Measurements from ENCODE around the gene ISCA1.

ISCA1 gene

GRCh38 chr9:86257391-86257790, 24.9 kb downstream of the ISCA1 start:
- TF ChIP-seq, protein P1, sequence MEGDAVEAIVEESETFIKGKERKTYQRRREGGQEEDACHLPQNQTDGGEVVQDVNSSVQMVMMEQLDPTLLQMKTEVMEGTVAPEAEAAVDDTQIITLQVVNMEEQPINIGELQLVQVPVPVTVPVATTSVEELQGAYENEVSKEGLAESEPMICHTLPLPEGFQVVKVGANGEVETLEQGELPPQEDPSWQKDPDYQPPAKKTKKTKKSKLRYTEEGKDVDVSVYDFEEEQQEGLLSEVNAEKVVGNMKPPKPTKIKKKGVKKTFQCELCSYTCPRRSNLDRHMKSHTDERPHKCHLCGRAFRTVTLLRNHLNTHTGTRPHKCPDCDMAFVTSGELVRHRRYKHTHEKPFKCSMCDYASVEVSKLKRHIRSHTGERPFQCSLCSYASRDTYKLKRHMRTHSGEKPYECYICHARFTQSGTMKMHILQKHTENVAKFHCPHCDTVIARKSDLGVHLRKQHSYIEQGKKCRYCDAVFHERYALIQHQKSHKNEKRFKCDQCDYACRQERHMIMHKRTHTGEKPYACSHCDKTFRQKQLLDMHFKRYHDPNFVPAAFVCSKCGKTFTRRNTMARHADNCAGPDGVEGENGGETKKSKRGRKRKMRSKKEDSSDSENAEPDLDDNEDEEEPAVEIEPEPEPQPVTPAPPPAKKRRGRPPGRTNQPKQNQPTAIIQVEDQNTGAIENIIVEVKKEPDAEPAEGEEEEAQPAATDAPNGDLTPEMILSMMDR (IDR thresholded peaks at IDR 0.05): no peak
- H3K36me3 ChIP-seq (ENCODE audit: control insufficient read depth, insufficient read depth, low read length): no peaks in the 10 kb centered on the region
- no peak overlapping the region for H3K4me3 ChIP-seq (ENCODE audit: low read depth, low read length)
- no peak overlapping the region for H2AFZ ChIP-seq
- H3K27ac ChIP-seq: no peak overlapping the region
- H3K9ac ChIP-seq: no peak overlapping the region
- H3K9me3 ChIP-seq (ENCODE audit: control insufficient read depth, low read length): no peaks in the 10 kb centered on the region
- no peak overlapping the region for H3K4me2 ChIP-seq (ENCODE audit: low read length)
- H3K27me3 ChIP-seq (ENCODE audit: control insufficient read depth, insufficient read depth, low read length): no peaks in the 10 kb centered on the region
- no peaks in the 10 kb centered on the region for H3K79me2 ChIP-seq
- no peaks in the 10 kb centered on the region for H3K4me1 ChIP-seq

DNA sequence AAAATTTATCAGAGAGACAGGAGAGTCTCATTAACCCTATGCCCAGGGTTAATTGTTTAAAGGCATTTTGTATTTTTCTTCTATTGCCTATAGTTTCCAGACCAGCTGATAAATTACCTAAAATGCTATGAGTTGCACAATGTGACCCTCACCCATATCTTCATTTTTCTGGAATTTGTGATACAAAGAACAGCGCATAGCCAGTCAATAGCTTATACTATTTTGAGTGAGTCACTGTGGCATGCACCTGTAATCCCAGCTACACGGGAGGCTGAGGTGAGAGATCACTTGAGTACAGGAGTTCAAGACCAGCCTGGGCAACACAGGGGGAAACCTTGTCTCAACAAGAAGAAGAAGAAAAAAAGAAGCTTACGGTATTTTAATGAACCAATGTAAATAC, 25.7 kb downstream of the ISCA1 start:
- Histone ChIP-seq H3K27me3 (ENCODE audit: control insufficient read depth, insufficient read depth, low read length) (no peaks in the 10 kb centered on the region), H3K27ac (no peak overlapping the region), H3K4me3 (ENCODE audit: low read depth, low read length) (no peak overlapping the region), H3K9me3 (ENCODE audit: control insufficient read depth, low read length) (no peaks in the 10 kb centered on the region), H3K4me2 (ENCODE audit: low read length) (no peak overlapping the region), H2AFZ (no peak overlapping the region), H3K4me1 (no peaks in the 10 kb centered on the region), H3K9ac (no peak overlapping the region), H3K36me3 (ENCODE audit: control insufficient read depth, insufficient read depth, low read length) (no peaks in the 10 kb centered on the region), H3K79me2 (no peaks in the 10 kb centered on the region)
- TF ChIP-seq, protein P1 (IDR thresholded peaks at IDR 0.05): no peak

DNA sequence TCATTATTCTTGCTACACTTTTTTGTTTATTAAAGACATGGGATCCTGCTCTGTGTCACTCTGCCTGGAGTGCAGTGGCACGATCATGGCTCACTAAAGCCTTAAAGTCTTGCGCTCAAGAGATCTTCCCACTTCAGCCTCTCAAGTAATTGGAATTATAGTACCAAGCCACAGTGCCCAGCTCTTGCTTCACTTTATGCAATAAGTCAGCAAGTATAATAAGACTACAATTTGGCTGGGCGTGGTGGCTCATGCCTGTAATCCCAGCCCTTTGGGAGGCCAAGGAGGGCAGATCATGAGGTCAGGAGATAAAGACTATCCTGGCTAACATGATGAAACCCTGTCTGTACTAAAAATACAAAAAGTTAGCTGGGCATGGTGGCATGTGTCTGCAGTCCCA, 28.8 kb downstream of the ISCA1 start:
- TF ChIP-seq, protein P1 (IDR thresholded peaks at IDR 0.05): no peak
- Histone ChIP-seq H3K27ac (no peak overlapping the region), H3K9me3 (ENCODE audit: control insufficient read depth, low read length) (no peaks in the 10 kb centered on the region), H3K9ac (no peak overlapping the region), H3K4me2 (ENCODE audit: low read length) (no peak overlapping the region), H3K4me1 (no peaks in the 10 kb centered on the region), H3K79me2 (no peaks in the 10 kb centered on the region), H3K36me3 (ENCODE audit: control insufficient read depth, insufficient read depth, low read length) (no peaks in the 10 kb centered on the region), H2AFZ (no peak overlapping the region), H3K4me3 (ENCODE audit: low read depth, low read length) (no peak overlapping the region), H3K27me3 (ENCODE audit: control insufficient read depth, insufficient read depth, low read length) (no peaks in the 10 kb centered on the region)

- no peaks in the 10 kb centered on the region for H3K36me3 ChIP-seq (ENCODE audit: control insufficient read depth, insufficient read depth, low read length)
- no peak overlapping the region for H2AFZ ChIP-seq
- H3K27ac ChIP-seq: no peak overlapping the region
- H3K9ac ChIP-seq: no peak overlapping the region
- no peaks in the 10 kb centered on the region for H3K79me2 ChIP-seq
- H3K4me1 ChIP-seq: no peaks in the 10 kb centered on the region
- H3K9me3 ChIP-seq (ENCODE audit: control insufficient read depth, low read length): no peaks in the 10 kb centered on the region
- TF ChIP-seq, protein P1 (IDR thresholded peaks at IDR 0.05): no peak
- no peak overlapping the region for H3K4me2 ChIP-seq (ENCODE audit: low read length)
- H3K4me3 ChIP-seq (ENCODE audit: low read depth, low read length): no peak overlapping the region
- no peaks in the 10 kb centered on the region for H3K27me3 ChIP-seq (ENCODE audit: control insufficient read depth, insufficient read depth, low read length)
Measured at GRCh38 chr9:86252870-86253269, 29.5 kb downstream of the ISCA1 start.

DNA sequence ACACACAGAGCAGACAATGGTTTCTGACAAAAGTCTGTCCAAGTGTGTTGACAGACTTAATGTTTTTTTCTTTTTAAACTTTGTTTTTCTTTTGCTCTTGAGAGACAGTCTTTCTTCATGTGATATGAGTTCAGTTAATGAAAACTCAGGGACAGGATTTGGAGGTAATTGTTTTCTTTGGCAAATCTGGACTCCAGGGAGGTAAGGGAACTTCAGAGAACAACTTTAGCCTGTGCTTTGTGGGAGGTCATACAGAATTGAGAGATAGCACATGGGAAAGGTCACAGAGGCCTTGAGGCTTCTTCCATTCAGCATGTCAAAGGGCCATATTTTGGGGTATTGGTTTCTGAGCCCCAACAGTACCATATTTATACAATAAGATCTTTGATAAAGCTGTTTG, 32.2 kb downstream of the ISCA1 start:
- Histone ChIP-seq H3K27me3 (ENCODE audit: control insufficient read depth, insufficient read depth, low read length) (no peaks in the 10 kb centered on the region), H3K27ac (no peak overlapping the region), H3K9me3 (ENCODE audit: control insufficient read depth, low read length) (no peaks in the 10 kb centered on the region)

More for the DNA sequence above, 32.2 kb downstream of the ISCA1 start:
- Histone ChIP-seq H2AFZ (no peak overlapping the region), H3K9ac (no peak overlapping the region), H3K4me3 (ENCODE audit: low read depth, low read length) (no peak overlapping the region), H3K4me1 (no peaks in the 10 kb centered on the region), H3K79me2 (no peaks in the 10 kb centered on the region), H3K36me3 (ENCODE audit: control insufficient read depth, insufficient read depth, low read length) (no peaks in the 10 kb centered on the region), H3K4me2 (ENCODE audit: low read length) (no peak overlapping the region)
- TF ChIP-seq, protein P1 (IDR thresholded peaks at IDR 0.05): no peak

All from parathyroid adenoma (tissue), 2 donors.